HG03558 (cell line): ENCODE data around the gene KRTAP5-7.

Source experiments
- ATAC-seq: cut with Tn5 transposase; IDR thresholded peaks from one replicate; pipeline ENCODE4 v1.9.1; 2021; ENCODE audit warnings: moderate number of reproducible peaks; ENCODE audit not compliant: unreplicated experiment; ENCODE audit errors: extremely low read depth

The KRTAP5-7 gene

GRCh38 chr11:71495286-71496230 is 31.5 kb upstream of the KRTAP5-7 start:
- no peak for ATAC-seq

GRCh38 chr11:71496421-71496820 is 30.6 kb upstream of the KRTAP5-7 start:
- ATAC-seq = no peak

- ATAC-seq = no peak
Measured at GRCh38 chr11:71498091-71498490, 29.0 kb upstream of the KRTAP5-7 start.

- no peak for ATAC-seq
Measured at GRCh38 chr11:71499125-71499524, 27.9 kb upstream of the KRTAP5-7 start.

GRCh38 chr11:71499546-71499945 is 27.5 kb upstream of the KRTAP5-7 start:
- no peak for ATAC-seq

GRCh38 chr11:71500601-71501021 is 26.5 kb upstream of the KRTAP5-7 start:
- no peak for ATAC-seq

GRCh38 chr11:71501071-71501985 is 25.7 kb upstream of the KRTAP5-7 start:
- no peak for ATAC-seq

GRCh38 chr11:71502026-71502425 is 25.0 kb upstream of the KRTAP5-7 start:
- ATAC-seq = no peak

GRCh38 chr11:71502871-71503435 is 24.1 kb upstream of the KRTAP5-7 start:
- no peak for ATAC-seq

GRCh38 chr11:71504531-71504930 is 22.5 kb upstream of the KRTAP5-7 start:
- no peak for ATAC-seq

GRCh38 chr11:71505001-71505400 is 22.1 kb upstream of the KRTAP5-7 start:
- no peak for ATAC-seq

GRCh38 chr11:71505781-71506180 is 21.3 kb upstream of the KRTAP5-7 start:
- no peak for ATAC-seq

- ATAC-seq = no peak
Measured at GRCh38 chr11:71507102-71507501, 20.0 kb upstream of the KRTAP5-7 start.

- no peak for ATAC-seq
Measured at GRCh38 chr11:71518506-71519471, 8.3 kb upstream of the KRTAP5-7 start.

GRCh38 chr11:71519546-71519945 is 7.5 kb upstream of the KRTAP5-7 start:
- ATAC-seq = no peak

GRCh38 chr11:71525188-71525937 is 1.7 kb upstream of the KRTAP5-7 start:
- ATAC-seq = no peak

GRCh38 chr11:71525938-71526495 is 1.1 kb upstream of the KRTAP5-7 start:
- ATAC-seq = no peak

- ATAC-seq = no peak
Measured at GRCh38 chr11:71527576-71528210, 626 bp downstream of the KRTAP5-7 start.
